Osteoblast (primary cell): ENCODE results near the gene BAHD1. TPM values are rescaled to one million over a fixed set of nuclear protein-coding genes. Genes with fewer than 3 reads are reported as not detected.

Source experiments
- DNase-seq: peaks from one replicate; pipeline ENCODE4 v3.0.0; 2011; ENCODE audit warnings: low spot score, mixed read lengths; ENCODE audit not compliant: insufficient read length; ENCODE audit errors: missing footprints
- H2AFZ ChIP-seq: 2 replicates; pipeline ENCODE4 v1.6.0; 2011; ENCODE audit warnings: mild to moderate bottlenecking, low read length
- H3K27ac ChIP-seq: 2 replicates; pipeline ENCODE4 v1.5.1; 2011; ENCODE audit warnings: mild to moderate bottlenecking, low read depth, low read length, moderate library complexity
- H3K27me3 ChIP-seq: 2 replicates; pipeline ENCODE4 v1.6.0; 2012; ENCODE audit warnings: mild to moderate bottlenecking, control low read depth, inconsistent platforms, low read length, moderate library complexity; ENCODE audit not compliant: insufficient read depth
- H3K36me3 ChIP-seq: 2 replicates; pipeline ENCODE4 v1.5.1; 2011; ENCODE audit warnings: mild to moderate bottlenecking, low read length, control low read depth, moderate library complexity; ENCODE audit not compliant: insufficient read depth
- H3K4me1 ChIP-seq: 2 replicates; pipeline ENCODE4 v1.5.1; 2011; ENCODE audit warnings: mild to moderate bottlenecking, low read length, control low read depth, moderate library complexity; ENCODE audit not compliant: insufficient read depth
- H3K4me2 ChIP-seq: 2 replicates; pipeline ENCODE4 v1.6.0; 2011; ENCODE audit warnings: mild to moderate bottlenecking, low read length; ENCODE audit not compliant: insufficient read depth
- H3K4me3 ChIP-seq: fragments of 200-600 bp; sonication (generic); 3 replicates; pipeline ENCODE4 v1.5.1; 2012; ENCODE audit warnings: mild to moderate bottlenecking, low read length, inconsistent platforms; ENCODE audit not compliant: insufficient read depth
- H3K79me2 ChIP-seq: 2 replicates; pipeline ENCODE4 v1.6.0; 2012; ENCODE audit warnings: mild to moderate bottlenecking, low read length, control low read depth, inconsistent platforms; ENCODE audit not compliant: insufficient read depth
- H3K9me3 ChIP-seq: 2 replicates; pipeline ENCODE4 v1.5.1; 2011; ENCODE audit warnings: low read depth, low read length, control low read depth
- H4K20me1 ChIP-seq: 2 replicates; pipeline ENCODE4 v1.6.0; 2012; ENCODE audit warnings: mild to moderate bottlenecking, low read length, control low read depth; ENCODE audit not compliant: insufficient read depth
- total RNA-seq: library from RNA; depleted of rRNA; stranded (reverse); fragments of >200 nt; gene quantifications from 2 replicates; pipeline ENCODE4 v1.2.3, GENCODE V29; 2012
- TF ChIP-seq, protein P1 (sequence below): IDR thresholded peaks from 2 replicates; pipeline ENCODE4 v1.5.1; 2011; ENCODE audit warnings: mild to moderate bottlenecking, low read depth, low read length, moderate library complexity; ENCODE audit errors: extremely low read depth

BAHD1 gene
- total RNA-seq, 1 donor: 10.5 TPM

DNA sequence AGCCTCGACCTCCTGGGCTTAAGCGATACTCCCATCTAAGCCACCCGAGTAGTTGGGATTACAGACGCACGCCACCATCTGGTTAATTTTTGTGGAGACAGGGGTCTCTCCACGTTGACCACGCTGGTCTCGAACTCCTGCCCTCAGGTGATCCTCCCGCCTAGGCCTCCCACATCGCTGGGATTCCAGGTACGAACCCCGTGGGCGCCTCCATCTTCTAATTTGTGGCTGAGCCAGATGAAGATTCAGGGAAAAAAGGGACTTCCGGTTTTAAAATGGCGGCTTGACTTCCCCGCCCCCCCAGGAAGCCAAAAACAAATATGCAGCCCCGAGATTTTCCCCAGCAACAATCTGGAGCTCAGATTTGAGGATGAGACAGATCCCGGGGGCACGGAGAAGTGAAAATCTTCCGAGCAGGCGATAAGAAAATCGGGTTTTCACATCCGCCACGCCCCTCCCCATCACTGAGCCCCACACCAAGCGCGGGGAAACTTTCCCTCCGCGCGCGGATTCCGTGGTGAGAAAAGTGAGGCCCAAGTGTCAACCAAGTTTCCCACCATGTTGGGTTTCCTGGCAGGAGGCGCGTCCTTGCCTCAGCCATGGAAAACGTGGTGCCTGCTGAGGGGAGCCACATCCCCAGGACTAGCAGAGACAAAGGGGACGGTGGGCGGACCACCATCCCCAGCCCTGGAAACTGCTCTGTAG lies 45.5 kb downstream of the BAHD1 start:
- no peak overlapping the region for H3K27ac ChIP-seq
- no peaks in the 10 kb centered on the region for H3K79me2 ChIP-seq
- no peaks in the 10 kb centered on the region for H3K36me3 ChIP-seq
- H3K4me2 ChIP-seq: no peak overlapping the region
- H2AFZ ChIP-seq: no peak overlapping the region
- H3K4me1 ChIP-seq: no peaks in the 10 kb centered on the region
- H3K9me3 ChIP-seq: no peaks in the 10 kb centered on the region
- TF ChIP-seq, protein P1, sequence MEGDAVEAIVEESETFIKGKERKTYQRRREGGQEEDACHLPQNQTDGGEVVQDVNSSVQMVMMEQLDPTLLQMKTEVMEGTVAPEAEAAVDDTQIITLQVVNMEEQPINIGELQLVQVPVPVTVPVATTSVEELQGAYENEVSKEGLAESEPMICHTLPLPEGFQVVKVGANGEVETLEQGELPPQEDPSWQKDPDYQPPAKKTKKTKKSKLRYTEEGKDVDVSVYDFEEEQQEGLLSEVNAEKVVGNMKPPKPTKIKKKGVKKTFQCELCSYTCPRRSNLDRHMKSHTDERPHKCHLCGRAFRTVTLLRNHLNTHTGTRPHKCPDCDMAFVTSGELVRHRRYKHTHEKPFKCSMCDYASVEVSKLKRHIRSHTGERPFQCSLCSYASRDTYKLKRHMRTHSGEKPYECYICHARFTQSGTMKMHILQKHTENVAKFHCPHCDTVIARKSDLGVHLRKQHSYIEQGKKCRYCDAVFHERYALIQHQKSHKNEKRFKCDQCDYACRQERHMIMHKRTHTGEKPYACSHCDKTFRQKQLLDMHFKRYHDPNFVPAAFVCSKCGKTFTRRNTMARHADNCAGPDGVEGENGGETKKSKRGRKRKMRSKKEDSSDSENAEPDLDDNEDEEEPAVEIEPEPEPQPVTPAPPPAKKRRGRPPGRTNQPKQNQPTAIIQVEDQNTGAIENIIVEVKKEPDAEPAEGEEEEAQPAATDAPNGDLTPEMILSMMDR: no peak
- H3K4me3 ChIP-seq: no peak overlapping the region
- no peaks in the 10 kb centered on the region for H3K27me3 ChIP-seq
- no peaks in the 10 kb centered on the region for H4K20me1 ChIP-seq
- no peak for DNase-seq

DNA sequence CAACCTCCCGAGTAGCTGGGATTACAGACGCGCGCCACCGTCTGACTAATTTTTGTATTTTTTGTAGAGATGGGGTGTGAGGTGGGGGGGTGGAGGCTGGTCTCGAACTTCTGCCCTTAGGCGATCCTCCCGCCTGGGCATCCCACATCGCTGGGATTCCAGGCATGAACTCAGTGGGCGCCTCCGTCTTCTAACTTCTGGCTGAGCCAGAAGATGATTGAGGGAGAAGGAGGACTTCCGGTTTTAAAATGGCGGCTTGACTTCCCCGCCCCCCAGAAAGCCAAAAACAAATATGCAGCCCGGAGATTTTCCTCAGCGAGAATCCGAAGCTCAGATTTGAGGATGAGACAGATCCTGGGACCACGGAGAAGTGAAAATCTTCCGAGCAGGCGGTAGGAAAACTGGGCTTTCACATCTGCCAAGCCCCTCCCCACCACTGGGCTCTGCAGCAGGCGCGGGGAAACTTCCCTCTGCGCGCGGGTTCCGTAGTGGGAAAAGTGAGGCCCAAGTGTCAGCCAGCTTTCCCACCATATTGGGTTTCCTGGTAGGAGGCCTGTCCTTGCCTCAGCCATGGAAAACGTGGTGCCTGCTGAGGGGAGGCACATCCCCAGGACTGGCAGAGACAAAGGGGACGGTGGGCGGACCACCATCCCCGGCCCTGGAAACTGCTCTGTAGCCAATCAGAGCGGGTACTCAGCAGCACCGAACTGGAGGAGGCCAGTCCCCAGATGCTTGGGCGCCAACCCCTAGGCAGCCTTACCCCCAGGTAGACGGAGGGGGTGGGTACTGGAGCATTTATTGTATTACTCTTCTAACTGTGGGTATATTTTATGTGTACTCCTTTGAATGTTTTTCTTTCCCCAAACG lies 47.3 kb downstream of the BAHD1 start:
- no peaks in the 10 kb centered on the region for H3K4me1 ChIP-seq
- no peak overlapping the region for H3K27ac ChIP-seq
- no peaks in the 10 kb centered on the region for H3K9me3 ChIP-seq
- TF ChIP-seq, protein P1: no peak
- H3K36me3 ChIP-seq: no peaks in the 10 kb centered on the region
- no peak overlapping the region for H3K4me3 ChIP-seq
- no peaks in the 10 kb centered on the region for H4K20me1 ChIP-seq
- H3K27me3 ChIP-seq: no peaks in the 10 kb centered on the region
- H3K4me2 ChIP-seq: no peak overlapping the region
- no peak for DNase-seq
- H2AFZ ChIP-seq: no peak overlapping the region
- no peaks in the 10 kb centered on the region for H3K79me2 ChIP-seq

DNA sequence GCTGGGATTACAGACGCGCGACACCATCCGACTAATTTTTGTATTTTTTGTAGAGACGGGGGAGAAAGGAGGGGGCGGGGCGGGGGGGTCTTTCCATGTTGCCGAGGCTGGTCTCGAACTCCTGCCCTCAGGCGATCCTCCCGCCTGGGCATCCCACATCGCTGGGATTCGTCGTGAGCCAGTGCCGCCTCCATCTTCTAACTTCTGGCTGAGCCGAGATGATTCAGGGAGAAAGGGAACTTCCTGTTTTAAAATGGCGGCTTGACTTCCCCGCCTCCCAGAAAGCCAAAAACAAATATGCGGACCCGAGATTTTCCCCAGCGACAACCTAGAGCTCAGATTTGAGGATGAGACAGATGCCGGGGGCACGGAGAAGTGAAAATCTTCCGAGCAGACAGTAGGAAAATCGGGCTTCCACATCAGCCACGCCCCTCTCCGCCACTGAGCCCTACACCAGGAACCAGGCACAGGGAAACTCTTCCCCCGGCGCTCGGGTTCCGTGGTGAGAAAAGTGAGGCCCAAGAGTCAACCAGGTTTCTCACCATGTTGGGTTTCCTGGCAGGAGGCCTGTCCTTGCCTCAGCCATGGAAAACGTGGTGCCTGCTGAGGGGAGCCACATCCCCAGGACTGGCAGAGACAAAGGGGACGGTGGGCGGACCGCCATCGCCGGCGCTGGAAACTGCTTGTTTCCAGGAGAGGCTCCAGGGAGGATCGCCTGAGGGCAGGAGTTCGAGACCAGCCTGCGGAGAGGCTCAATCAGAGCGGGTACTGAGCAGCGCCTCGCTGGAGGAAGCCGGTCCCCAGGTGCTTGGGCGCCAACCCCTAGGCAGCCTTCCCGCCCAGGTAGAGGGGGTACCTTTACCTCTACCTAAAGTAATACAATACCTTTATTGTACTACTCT lies 48.8 kb downstream of the BAHD1 start:
- TF ChIP-seq, protein P1: no peak
- peaks cover 5% of the 10 kb centered on the region for H3K27me3 ChIP-seq
- no peak overlapping the region for H3K27ac ChIP-seq
- no peaks in the 10 kb centered on the region for H3K36me3 ChIP-seq
- no peak overlapping the region for H3K4me2 ChIP-seq
- no peaks in the 10 kb centered on the region for H4K20me1 ChIP-seq
- no peak overlapping the region for H2AFZ ChIP-seq
- no peak overlapping the region for H3K4me3 ChIP-seq
- no peaks in the 10 kb centered on the region for H3K79me2 ChIP-seq
- H3K9me3 ChIP-seq: no peaks in the 10 kb centered on the region
- DNase-seq: no peak
- H3K4me1 ChIP-seq: peaks cover 8% of the 10 kb centered on the region
